Sigmoid colon (tissue), 7 donors: Measurements from ENCODE around the gene ADGRV1. TPM values are rescaled to one million over a fixed set of nuclear protein-coding genes. Genes with fewer than 3 reads are reported as not detected.

Source experiments
- DNase-seq: peaks from one replicate; pipeline ENCODE4 v3.0.0-alpha.2; 2019
- H3K27ac ChIP-seq, 4 donors: fragments of 200-600 bp; sonication (generic); one replicate each; pipeline ENCODE4 v1.5.1; 2016 to 2019; ENCODE audit warnings: mild to moderate bottlenecking in 1 of 4
- H3K27me3 ChIP-seq, 3 donors: fragments of 200-600 bp; sonication (generic); one replicate each; pipeline ENCODE4 v1.5.1; 2019; ENCODE audit warnings: mild to moderate bottlenecking in 1 of 3
- H3K36me3 ChIP-seq, 4 donors: fragments of 200-600 bp; sonication (generic); one replicate each; pipeline ENCODE4 v1.5.1; 2016 to 2019
- H3K4me1 ChIP-seq, 4 donors: fragments of 200-600 bp; sonication (generic); one replicate each; pipeline ENCODE4 v1.5.1; 2017 to 2019
- H3K4me3 ChIP-seq, 4 donors: fragments of 200-600 bp; sonication (generic); one replicate each; pipeline ENCODE4 v1.5.1; 2017 to 2019; ENCODE audit warnings: mild to moderate bottlenecking in 2 of 4, moderate library complexity in 1 of 4
- H3K9me3 ChIP-seq, 4 donors: fragments of 200-600 bp in 3 of 4; sonication (generic) in 3 of 4; one replicate each; pipeline versions ENCODE4 v1.5.1 to v1.6.1; 2013 to 2019
- EP300 ChIP-seq, 4 donors: sonication (generic); formaldehyde crosslinking; IDR thresholded peaks; one replicate each; pipeline ENCODE4 v1.6.1; 2017; ENCODE audit warnings: antibody characterized with exemption in 4 of 4
- POLR2A ChIP-seq, 2 donors: fragments of 450-650 bp; IDR thresholded peaks; one replicate each; pipeline ENCODE4 v1.6.1; 2016; ENCODE audit warnings: antibody characterized with exemption in 2 of 2, mild to moderate bottlenecking in 2 of 2, moderate library complexity in 2 of 2
- POLR2AphosphoS5 ChIP-seq, 4 donors: sonication (generic); formaldehyde crosslinking; IDR thresholded peaks; one replicate each; pipeline ENCODE4 v1.6.1; 2017; ENCODE audit warnings: antibody characterized with exemption in 4 of 4
- WGBS, 2 donors: extraction: QIAGEN DNeasy Blood & Tissue Kit; methylation state at CpG; one replicate each; pipeline ENCODE4 v1.1.7; 2013; 5-methylcytosine and 5-hydroxymethylcytosine counted together
- intact Hi-C: fragments of 100-400 bp; cut with DNase I; formaldehyde crosslinking; loops from one replicate; pipeline ENCODE4 v1.15.1; 2023
- polyA plus RNA-seq, 3 donors: library from polyadenylated mRNA; stranded (reverse); fragments of 200-250 nt; gene quantifications; one replicate each; pipeline ENCODE4 v1.2.3, GENCODE V29; 2013
- total RNA-seq, 4 donors: library from RNA; depleted of rRNA; stranded (reverse); fragments of >200 nt; gene quantifications; one replicate each; pipeline ENCODE4 v1.1.0, GENCODE V29; 2016
- TF ChIP-seq, protein P1 (sequence below), 4 experiments: fragments of 450-650 bp in 3 of 4; fragments of 200-600 bp in 1 of 4; IDR thresholded peaks; one replicate each; pipeline ENCODE4 v1.5.1; 2016 to 2019; ENCODE audit warnings: antibody characterized with exemption in 4 of 4, mild to moderate bottlenecking in 3 of 4, moderate library complexity in 2 of 4
- donor health status: healthy with polysubstance abuse.
- donor health status: Bipolar disorder and iron deficiency.
- donor health status: healthy.

The ADGRV1 gene
- total and polyA plus RNA-seq, 7 donors: 0.54 to 2.1 (median 0.74) TPM; not detected in 1

DNA sequence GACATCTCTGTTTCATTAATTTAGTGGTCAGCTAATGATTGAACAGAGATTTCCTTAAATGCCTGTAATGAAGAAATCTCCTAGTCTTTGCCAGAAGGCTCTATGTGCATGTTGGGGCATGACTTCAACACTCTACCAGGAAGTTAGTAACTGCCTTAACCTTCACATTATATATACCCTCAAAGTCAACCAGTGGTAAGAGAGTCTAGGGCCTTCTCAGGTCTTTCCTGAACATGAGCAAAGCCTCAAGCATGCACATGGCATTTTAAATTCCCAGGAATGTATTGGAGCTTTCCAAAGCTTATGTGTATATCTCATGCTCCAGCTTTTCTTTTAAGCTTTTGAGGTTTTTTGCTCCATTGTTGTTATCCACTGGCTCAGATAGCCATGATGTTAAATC, 436.2 kb downstream of the ADGRV1 start:
- Histone ChIP-seq H3K4me3 (no peak overlapping the region), H3K4me1 (no peaks in the 10 kb centered on the region), H3K27me3 (no peaks in the 10 kb centered on the region), H3K9me3 (peaks cover 0 to 3% (median 1%) of the 10 kb centered on the region in 4 donors), H3K36me3 (no peaks in the 10 kb centered on the region), H3K27ac (no peak overlapping the region)
- intact Hi-C loops: no loop called here
- TF ChIP-seq POLR2A (IDR thresholded peaks at IDR 0.05) (no peak), POLR2AphosphoS5 (IDR thresholded peaks at IDR 0.05) (no peak), EP300 (IDR thresholded peaks at IDR 0.05) (no peak)
- TF ChIP-seq, protein P1, sequence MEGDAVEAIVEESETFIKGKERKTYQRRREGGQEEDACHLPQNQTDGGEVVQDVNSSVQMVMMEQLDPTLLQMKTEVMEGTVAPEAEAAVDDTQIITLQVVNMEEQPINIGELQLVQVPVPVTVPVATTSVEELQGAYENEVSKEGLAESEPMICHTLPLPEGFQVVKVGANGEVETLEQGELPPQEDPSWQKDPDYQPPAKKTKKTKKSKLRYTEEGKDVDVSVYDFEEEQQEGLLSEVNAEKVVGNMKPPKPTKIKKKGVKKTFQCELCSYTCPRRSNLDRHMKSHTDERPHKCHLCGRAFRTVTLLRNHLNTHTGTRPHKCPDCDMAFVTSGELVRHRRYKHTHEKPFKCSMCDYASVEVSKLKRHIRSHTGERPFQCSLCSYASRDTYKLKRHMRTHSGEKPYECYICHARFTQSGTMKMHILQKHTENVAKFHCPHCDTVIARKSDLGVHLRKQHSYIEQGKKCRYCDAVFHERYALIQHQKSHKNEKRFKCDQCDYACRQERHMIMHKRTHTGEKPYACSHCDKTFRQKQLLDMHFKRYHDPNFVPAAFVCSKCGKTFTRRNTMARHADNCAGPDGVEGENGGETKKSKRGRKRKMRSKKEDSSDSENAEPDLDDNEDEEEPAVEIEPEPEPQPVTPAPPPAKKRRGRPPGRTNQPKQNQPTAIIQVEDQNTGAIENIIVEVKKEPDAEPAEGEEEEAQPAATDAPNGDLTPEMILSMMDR (IDR thresholded peaks at IDR 0.05): no peak
- DNase-seq: no peak

DNA sequence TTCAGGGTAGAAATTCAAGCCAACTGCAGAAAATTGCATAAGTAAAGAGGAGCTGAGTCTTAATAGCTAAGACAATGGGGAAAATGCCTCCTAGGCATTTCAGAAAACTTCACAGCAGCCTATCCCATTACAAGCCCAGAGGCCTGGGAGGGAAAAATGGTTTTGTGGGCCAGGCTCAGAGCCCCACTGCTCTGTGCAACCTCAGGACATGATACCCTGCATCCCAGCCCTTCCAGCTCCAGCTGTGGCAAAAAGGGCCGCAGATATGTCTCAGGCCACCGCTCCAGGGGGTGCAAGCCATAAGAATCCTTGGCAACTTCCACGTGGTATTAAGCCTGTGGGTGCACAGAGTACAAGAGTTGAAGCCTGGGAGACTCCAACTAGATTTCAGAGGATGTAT, 437.5 kb downstream of the ADGRV1 start:
- no peak overlapping the region for H3K4me3 ChIP-seq
- H3K27me3 ChIP-seq: no peaks in the 10 kb centered on the region
- no peaks in the 10 kb centered on the region for H3K36me3 ChIP-seq
- no peak overlapping the region for H3K27ac ChIP-seq
- H3K4me1 ChIP-seq: no peaks in the 10 kb centered on the region
- intact Hi-C loops: no loop called here
- DNase-seq: no peak
- 90 to 97% methylated on average over 3 of the region's 3 CpGs for WGBS, 2 donors
- TF ChIP-seq, protein P1 (IDR thresholded peaks at IDR 0.05): no peak
- no peak for TF ChIP-seq POLR2AphosphoS5 (IDR thresholded peaks at IDR 0.05)
- TF ChIP-seq EP300 (IDR thresholded peaks at IDR 0.05): no peak
- TF ChIP-seq POLR2A (IDR thresholded peaks at IDR 0.05): no peak
- H3K9me3 ChIP-seq: peaks cover 0 to 3% (median 1%) of the 10 kb centered on the region in 4 donors

DNA sequence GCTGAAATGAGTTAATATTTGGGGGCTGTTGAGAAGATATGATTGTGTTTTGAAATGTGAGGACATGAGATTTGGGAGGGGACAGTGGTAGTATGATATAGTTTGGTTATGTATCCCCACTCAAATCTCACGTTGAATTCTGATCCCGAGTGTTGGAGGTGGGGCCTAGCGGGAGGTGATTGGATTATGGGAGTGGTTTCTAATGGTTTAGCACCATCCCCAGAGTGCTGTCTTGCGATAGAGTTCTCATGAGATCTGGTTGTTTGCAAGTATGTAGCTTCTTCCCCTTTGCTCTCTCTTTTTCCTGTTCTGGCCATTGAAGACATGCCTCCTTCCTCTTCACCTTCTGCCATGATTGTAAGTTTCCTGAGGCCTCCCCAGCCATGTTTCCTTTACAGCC, 438.5 kb downstream of the ADGRV1 start:
- no peak overlapping the region for H3K4me3 ChIP-seq
- WGBS, 2 donors: 95 to 96% methylated on average over 4 of the region's 4 CpGs
- no peak overlapping the region for H3K27ac ChIP-seq
- no peak for DNase-seq
- no peaks in the 10 kb centered on the region for H3K4me1 ChIP-seq
- TF ChIP-seq POLR2AphosphoS5 (IDR thresholded peaks at IDR 0.05) (no peak), EP300 (IDR thresholded peaks at IDR 0.05) (no peak), POLR2A (IDR thresholded peaks at IDR 0.05) (no peak)
- TF ChIP-seq, protein P1 (IDR thresholded peaks at IDR 0.05): no peak
- H3K9me3 ChIP-seq: peaks cover 0 to 3% (median 1%) of the 10 kb centered on the region in 4 donors
- no peaks in the 10 kb centered on the region for H3K36me3 ChIP-seq
- H3K27me3 ChIP-seq: no peaks in the 10 kb centered on the region
- intact Hi-C loops: no loop called here

DNA sequence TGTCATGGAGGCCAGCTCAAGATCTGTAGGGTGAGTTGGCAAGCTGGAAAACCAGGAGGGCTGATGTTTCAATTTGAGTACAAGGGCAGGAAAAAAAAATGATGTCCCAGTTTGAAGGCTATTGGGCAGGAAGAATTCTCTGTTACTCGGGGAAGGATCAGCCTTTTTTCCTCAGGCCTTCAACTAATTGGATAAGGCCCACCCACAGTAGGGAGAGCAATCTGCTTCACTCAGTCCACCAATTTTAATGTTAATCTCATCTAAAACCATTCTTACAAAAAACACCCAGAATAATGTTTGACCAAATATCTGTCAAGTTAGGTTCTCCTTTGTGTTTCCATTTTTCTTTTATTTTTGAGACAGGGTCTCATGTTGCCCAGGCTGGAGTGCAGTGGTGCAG, 442.1 kb downstream of the ADGRV1 start:
- DNase-seq: no peak
- no peak overlapping the region for H3K27ac ChIP-seq
- intact Hi-C loops: no loop called here
- H3K27me3 ChIP-seq: no peaks in the 10 kb centered on the region
- peaks cover 0 to 3% (median 1%) of the 10 kb centered on the region in 4 donors for H3K9me3 ChIP-seq
- no peak overlapping the region for H3K4me3 ChIP-seq
- no peak for TF ChIP-seq POLR2A (IDR thresholded peaks at IDR 0.05)
- TF ChIP-seq POLR2AphosphoS5 (IDR thresholded peaks at IDR 0.05): no peak
- TF ChIP-seq, protein P1 (IDR thresholded peaks at IDR 0.05): no peak
- no peak for TF ChIP-seq EP300 (IDR thresholded peaks at IDR 0.05)
- no peaks in the 10 kb centered on the region for H3K4me1 ChIP-seq
- WGBS, 2 donors: 91 to 95% methylated on average over 1 of the region's 1 CpG
- no peaks in the 10 kb centered on the region for H3K36me3 ChIP-seq

DNA sequence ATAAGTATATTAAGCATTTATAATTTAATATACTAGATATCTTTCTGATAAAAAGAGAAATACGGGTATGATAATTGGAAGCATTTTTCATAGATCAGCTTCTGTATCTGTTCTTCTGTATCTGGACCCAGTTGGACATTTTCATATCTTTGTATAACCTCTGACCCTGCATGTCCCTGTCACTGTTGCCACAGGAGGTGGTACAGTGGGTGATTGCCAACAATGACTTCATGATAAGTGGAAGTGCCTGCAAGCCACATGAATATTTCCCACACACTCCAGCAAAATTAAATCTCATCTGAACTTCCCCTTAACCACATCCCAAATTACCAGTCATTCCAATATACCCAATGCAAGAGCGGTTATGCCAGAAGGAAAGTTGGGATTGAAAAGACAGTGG, 448.1 kb downstream of the ADGRV1 start:
- intact Hi-C loops: no loop called here
- Histone ChIP-seq H3K9me3 (no peaks in the 10 kb centered on the region), H3K4me1 (no peaks in the 10 kb centered on the region), H3K36me3 (no peaks in the 10 kb centered on the region), H3K27me3 (no peaks in the 10 kb centered on the region), H3K27ac (no peak overlapping the region), H3K4me3 (no peak overlapping the region)
- TF ChIP-seq POLR2AphosphoS5 (IDR thresholded peaks at IDR 0.05) (no peak), POLR2A (IDR thresholded peaks at IDR 0.05) (no peak), EP300 (IDR thresholded peaks at IDR 0.05) (no peak)
- TF ChIP-seq, protein P1 (IDR thresholded peaks at IDR 0.05): no peak
- WGBS, 2 donors: 96 to 99% methylated on average over 2 of the region's 2 CpGs
- no peak for DNase-seq
